Panc1 (cell line): ENCODE measurements around the gene CDKN2B-AS1.

Experiments used
- CTCF ChIP-seq: fragments of 450-650 bp; IDR thresholded peaks from 2 replicates; pipeline ENCODE4 v1.5.1; 2017; ENCODE audit warnings: mild to moderate bottlenecking
- POLR2AphosphoS5 ChIP-seq: IDR thresholded peaks from 2 replicates; pipeline ENCODE4 v1.6.1; 2012; ENCODE audit warnings: mild to moderate bottlenecking, low read depth, low read length, moderate library complexity
- REST ChIP-seq, 2 experiments: IDR thresholded peaks; 2 replicates each; pipeline ENCODE4 v1.6.1; 2011 to 2012; ENCODE audit warnings: low read depth in 2 of 2, control low read depth in 1 of 2, low read length in 1 of 2, mild to moderate bottlenecking in 1 of 2, moderate library complexity in 1 of 2; ENCODE audit not compliant: insufficient read depth in 1 of 2
- SIN3A ChIP-seq: IDR thresholded peaks from 2 replicates; pipeline ENCODE4 v1.6.1; 2012; ENCODE audit warnings: low read depth, mild to moderate bottlenecking, low read length, moderate library complexity, borderline replicate concordance; ENCODE audit not compliant: insufficient read depth
- TCF7L2 ChIP-seq: IDR thresholded peaks from 2 replicates; pipeline ENCODE4 v1.6.1; 2011; ENCODE audit warnings: mild to moderate bottlenecking, low read depth, low read length, inconsistent platforms

GRCh38 chr9:22033012-22033630, 38.5 kb downstream of the CDKN2B-AS1 start:
- TF ChIP-seq CTCF (no peak), SIN3A (no peak), POLR2AphosphoS5 (no peak), TCF7L2 (no peak), REST (IDR thresholded peaks at IDR 0.05; ENCODE audit: insufficient read depth in 1 of 2, low read depth in 2 of 2, low read length in 1 of 2) (no peak)
